Skin epidermis (tissue), 12 donors: ENCODE data around the gene SMYD2.

ENCODE experiments used
- H3K27ac ChIP-seq, 21 experiments: fragments of 200-600 bp; sonication (generic) in 11 of 21; one replicate each; pipeline ENCODE4 v1.5.0; 2020; ENCODE audit warnings: mild to moderate bottlenecking in 3 of 21, inconsistent platforms in 2 of 21, moderate library complexity in 2 of 21
- H3K4me3 ChIP-seq, 7 experiments: fragments of 200-600 bp; sonication (generic) in 2 of 7; one replicate each; pipeline ENCODE4 v1.5.0; 2020; ENCODE audit warnings: inconsistent platforms in 2 of 7, mild to moderate bottlenecking in 2 of 7, moderate library complexity in 1 of 7

The SMYD2 gene

DNA sequence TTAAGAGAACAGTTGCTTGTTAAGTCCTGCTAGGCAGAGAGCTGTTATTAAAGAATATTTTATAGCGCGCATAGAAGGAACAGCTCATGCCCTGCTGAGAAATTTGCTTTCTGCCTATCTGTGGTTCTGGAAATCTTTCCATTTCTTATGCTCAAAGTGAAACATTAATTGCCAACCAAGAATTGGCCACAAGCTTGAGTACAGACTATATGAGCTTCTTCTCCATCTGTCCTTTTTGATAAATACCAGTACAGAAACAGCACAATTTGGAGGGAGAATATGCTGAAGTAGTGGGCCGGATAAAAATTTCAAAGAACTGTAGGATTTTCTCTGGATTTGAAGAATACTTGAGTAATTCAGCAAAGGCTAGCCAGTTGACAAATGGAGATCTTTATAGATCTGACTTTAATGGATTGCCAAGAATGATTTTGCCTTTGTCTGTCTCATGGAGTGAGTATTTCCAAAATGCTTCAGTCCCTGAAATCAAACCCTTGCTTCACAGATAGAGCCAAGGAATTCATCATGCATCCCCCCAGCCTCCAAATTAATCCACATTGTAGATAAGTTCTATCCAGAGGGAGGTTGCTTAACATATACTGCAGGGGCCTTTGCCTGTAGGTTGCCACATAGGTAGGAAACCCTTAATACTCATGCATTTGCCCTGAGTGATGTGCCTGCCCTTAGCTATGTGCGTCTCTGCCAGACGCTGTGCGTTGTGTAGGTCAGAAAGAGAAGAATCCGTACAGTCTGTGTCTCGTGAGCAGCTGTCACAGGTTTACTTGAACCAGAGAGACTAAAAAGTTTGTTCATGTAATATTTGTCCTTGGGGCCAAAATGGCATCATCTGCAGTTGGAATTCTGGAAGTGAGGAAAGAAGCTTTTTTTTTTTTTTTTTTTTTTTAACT lies 44.2 kb downstream of the SMYD2 start:
- no peak overlapping the region for H3K4me3 ChIP-seq
- no peak overlapping the region for H3K27ac ChIP-seq

DNA sequence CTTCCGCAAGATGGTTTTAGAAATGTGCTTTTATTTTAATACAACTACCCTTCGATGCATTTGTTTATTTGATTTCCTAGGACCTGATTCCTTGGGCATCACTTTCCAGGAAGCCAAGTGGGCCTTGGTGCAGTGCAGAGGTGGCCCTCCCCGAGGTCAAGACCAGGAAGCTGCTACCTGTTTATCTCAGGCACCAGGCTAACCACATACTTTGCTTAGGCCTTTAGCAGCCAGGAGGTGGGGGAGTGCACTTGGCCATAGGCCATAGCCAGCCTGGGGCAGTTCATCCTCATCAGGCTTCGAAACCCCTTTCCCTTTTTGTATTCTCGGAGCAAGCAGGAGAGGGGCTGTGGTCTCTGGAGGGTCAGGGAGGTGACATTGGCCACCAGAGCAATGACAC lies 45.4 kb downstream of the SMYD2 start:
- Histone ChIP-seq H3K27ac (no peak overlapping the region), H3K4me3 (no peak overlapping the region)

DNA sequence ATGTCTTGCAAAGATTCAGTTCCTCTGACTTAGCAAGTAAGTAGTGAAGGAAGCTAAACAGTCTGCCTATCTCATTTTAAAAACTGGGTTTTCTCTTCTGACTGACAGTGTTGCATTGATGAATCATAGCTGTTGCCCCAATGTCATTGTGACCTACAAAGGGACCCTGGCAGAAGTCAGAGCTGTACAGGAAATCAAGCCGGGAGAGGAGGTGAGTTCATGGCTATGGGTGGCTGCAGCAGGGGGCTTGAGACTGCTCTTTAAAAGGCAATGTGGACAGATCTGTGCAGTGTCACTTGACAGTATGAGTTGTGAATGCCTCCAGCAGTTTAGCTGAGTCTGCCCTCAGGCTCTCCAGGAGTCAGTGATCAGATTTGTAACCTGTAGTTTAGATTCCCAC lies 46.6 kb downstream of the SMYD2 start:
- no peak overlapping the region for H3K4me3 ChIP-seq
- no peak overlapping the region for H3K27ac ChIP-seq

DNA sequence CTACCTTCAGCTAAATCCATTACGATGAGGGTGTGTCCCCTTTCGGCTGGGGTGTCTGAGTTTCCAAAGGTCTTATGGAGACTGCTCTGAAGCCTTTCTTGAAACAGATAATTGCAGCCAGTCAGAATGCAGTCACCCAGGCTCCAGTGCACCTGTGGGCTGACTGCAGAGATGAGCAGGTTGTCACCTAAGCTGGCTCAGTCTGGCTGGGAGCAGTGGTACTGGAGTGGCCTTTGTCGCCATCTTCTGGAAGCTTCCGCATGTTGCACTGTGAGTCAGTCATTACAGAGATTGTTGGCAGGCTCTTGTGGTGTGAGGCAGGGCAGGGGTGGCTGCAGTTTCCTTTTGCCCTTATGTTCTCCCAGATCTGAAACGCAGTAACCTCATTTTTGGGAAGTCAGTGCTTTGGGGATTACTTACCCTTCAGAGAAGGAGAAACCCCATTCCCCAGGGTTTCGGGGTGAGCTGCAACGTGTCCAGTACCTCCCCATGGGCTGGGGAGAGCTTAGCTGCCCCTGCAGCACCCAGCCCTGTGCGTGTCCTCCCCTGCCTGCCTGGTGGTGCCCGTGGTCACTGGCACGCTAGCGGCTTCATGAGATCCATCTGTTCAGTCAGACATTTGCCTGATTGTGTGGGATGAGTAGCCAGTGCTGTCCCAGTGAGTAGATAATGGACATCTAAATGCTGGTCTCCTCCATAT lies 48.0 kb downstream of the SMYD2 start:
- peak overlapping the region in 2 of 21 experiments; percentile 5 to 51 for H3K27ac ChIP-seq

DNA sequence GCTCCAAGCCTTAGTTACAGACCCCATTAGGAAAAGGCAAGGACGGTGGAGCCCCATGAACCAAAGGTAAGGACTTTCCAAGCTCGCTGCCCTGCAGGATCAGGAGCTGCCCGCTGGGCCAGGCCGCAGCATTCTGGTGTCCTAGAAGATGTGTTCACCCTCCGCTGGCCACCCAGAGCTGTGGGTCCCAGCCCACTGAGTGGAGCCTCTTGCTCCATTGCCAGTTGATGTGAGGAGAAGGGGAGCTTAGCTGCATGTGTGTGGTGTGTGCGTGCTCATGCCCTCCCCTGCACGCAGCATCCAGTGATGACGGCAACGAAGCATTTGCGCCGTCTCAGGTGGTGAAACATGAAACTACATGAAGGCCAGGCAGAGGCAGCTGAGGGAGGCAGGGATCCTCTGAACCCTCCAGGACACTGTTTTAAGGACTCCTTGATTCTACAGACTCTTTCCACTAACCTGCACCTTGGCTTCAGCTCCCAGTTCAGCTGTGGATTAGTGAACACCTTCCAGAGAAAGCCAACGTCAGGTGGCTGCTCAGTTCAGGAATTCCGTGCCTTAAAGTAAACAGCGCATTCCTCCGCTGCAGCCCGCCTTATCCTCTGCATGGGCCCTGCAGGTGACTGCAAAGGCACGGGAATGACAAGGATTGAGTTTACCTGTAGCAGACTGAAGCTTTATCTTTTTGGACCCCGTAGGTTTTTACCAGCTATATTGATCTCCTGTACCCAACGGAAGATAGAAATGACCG lies 48.7 kb downstream of the SMYD2 start:
- peak overlapping the region in 1 of 7 experiments; percentile 3 for H3K4me3 ChIP-seq
- peak overlapping the region in 4 of 21 experiments; percentile 9 to 74 (median 41) for H3K27ac ChIP-seq

More for the DNA sequence above, 48.0 kb downstream of the SMYD2 start:
- H3K4me3 ChIP-seq: no peak overlapping the region

DNA sequence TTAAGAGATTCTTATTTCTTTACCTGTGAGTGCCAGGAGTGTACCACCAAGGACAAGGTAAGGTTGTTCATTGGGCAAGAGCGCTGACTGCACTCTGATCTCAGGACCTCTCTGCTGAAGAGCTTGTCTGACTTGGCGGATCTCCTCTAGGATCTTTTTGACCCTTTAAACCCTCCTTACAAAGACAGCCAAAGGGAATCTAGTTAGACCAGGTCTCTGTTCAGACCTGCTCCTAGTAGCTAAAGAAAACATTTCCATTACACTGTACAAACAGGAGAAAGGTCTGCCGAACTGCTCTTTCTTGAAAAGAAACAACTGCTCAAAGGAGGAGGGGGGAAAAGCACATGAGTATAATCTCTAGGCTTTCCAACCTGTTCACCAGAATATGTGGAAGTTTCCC lies 49.3 kb downstream of the SMYD2 start:
- Histone ChIP-seq H3K27ac (peak overlapping the region in 8 of 21 experiments; percentile 4 to 74 (median 41)), H3K4me3 (peak overlapping the region in 1 of 7 experiments; percentile 3)

DNA sequence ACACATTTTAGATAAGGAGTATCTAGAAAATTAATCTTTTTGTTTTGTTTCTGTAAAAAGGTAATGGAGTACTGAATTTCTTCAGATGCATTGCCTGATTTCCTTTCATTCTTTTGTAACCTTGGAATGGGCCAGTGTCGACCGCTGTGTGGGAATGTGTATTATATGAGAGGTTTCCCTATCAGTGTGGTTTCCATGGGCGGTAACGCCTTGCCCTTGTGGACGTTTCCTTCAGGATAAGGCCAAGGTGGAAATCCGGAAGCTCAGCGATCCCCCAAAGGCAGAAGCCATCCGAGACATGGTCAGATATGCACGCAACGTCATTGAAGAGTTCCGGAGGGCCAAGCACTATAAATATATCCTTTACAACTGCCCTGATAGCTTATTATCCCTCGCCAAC lies 49.8 kb downstream of the SMYD2 start:
- peak overlapping the region in 10 of 21 experiments; percentile 4 to 74 (median 34) for H3K27ac ChIP-seq
- no peak overlapping the region for H3K4me3 ChIP-seq

DNA sequence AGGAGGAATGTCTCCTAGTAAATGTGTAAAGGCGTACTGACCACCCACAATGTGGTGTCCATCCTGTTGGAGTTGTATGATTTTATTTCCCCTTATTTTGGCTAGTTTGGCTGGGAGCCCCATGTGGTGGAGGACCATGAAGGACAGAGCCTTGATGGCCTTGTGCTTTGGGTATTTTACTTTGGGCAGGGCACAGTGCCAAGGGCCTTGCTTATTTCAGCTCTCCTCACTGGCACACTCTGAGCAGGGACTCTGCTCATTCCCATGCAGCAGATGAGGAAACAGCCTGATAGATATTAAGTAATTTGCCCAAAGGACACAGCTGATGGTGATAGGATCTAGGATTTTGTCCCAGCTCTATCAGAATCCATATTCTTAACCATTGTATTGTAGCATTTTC lies 50.2 kb downstream of the SMYD2 start:
- Histone ChIP-seq H3K4me3 (no peak overlapping the region), H3K27ac (peak overlapping the region in 7 of 21 experiments; percentile 6 to 74 (median 51))

DNA sequence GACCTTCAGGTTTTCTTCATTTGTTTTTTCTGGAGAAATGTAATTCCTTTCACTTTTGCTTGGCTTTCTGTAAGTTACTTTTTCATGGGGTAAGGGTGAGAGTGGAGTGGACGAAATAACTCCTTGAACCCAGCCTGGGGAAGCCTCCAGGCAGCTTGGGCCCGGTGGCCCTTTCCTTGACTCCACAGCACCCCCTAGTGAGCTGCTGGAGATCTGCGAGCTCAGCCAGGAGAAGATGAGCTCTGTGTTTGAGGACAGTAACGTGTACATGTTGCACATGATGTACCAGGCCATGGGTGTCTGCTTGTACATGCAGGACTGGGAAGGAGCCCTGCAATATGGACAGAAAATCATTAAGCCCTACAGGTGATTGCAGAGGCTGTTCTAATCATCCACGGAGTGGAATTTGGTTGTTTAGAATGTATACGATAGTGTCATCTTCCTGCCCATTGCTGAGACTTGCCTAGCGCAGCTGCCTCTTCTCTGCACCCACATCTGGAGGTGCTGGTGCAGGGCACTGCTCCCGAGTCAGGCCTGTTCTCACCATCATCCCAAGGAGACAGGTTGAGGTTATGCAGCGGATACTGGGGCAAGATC lies 51.0 kb downstream of the SMYD2 start:
- peak overlapping the region in 2 of 21 experiments; percentile 60 to 74 for H3K27ac ChIP-seq
- no peak overlapping the region for H3K4me3 ChIP-seq

DNA sequence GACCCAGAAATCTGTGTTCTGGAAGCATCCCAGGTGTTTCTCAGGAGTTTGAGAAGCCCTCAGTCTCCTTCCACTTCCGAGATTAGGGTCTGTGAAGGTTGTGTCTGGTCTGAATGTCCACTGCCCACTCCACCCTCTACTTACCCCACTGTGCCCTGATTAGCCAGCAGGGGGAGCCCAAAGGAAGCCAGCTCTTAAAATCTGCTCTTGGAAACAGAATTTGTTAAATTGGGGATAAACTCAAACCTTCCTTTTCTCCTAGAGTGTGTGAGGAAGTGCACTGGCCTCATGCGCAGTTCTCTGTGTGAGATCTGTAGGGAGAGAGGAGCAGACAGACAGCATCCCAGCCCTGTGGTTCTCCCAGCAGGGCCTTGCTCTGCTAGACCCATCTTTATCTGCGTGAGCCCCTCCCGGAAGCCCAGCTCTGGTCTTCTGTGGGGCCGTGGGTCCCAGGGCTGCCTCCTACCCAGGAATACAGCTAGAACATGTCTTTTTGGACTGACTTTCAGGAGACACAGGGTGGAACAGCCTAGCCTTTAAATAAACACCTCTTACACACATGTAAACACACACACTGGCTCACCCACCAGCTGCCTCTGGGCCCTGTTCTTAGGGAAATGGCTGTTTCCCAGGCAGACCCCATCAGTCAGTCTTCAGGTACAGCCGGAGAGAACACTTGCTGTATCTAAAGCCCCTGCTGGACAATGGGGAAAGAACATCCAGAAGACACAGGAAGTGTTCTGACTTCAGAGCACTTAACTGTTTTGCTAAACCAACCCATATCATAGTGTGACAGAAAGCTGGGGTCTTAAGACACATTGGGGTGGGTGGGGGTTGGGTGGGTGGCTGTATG lies 52.2 kb downstream of the SMYD2 start:
- H3K27ac ChIP-seq: peak overlapping the region in 11 of 21 experiments; percentile 1 to 75 (median 27)
- H3K4me3 ChIP-seq: no peak overlapping the region

DNA sequence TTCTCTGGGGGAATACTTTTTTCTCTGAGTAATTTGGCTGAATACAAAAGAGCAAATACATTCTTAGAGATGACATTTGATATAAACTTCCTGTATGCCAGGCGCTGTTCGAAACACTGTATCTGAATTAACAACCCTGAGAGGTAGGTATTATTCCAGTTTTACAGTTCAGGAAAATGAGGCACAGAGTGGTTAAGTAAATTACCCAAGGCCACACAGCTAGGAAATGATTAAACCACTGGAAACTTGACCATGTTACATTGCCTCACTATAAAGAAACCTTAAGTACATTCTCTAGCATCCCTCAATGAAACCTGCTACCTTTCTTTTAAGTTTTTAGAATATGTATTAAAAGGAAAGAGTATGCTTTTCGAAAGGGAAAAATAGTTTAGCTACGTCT lies 54.6 kb downstream of the SMYD2 start:
- H3K27ac ChIP-seq: no peak overlapping the region
- H3K4me3 ChIP-seq: no peak overlapping the region

DNA sequence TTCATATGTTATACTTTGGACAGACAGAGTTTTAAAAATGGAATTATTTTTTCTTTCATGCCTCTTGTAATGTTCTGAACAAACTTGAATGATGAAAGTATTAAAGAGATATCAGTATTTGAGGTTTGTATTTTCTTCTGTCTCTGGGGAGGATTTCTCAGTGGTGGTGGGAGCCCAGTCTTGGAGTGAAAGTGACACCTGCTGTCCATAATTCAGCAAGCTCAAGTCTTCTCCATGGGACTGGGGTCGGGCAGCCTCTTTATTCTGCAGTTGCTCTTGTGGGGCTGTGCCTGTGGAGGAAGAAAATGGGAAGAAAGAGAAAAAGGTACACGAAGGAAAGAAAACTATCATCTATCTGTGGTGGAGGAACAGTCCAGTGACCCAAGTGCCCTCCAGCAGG lies 56.1 kb downstream of the SMYD2 start:
- Histone ChIP-seq H3K27ac (peak overlapping the region in 3 of 21 experiments; percentile 9 to 49 (median 36)), H3K4me3 (no peak overlapping the region)

DNA sequence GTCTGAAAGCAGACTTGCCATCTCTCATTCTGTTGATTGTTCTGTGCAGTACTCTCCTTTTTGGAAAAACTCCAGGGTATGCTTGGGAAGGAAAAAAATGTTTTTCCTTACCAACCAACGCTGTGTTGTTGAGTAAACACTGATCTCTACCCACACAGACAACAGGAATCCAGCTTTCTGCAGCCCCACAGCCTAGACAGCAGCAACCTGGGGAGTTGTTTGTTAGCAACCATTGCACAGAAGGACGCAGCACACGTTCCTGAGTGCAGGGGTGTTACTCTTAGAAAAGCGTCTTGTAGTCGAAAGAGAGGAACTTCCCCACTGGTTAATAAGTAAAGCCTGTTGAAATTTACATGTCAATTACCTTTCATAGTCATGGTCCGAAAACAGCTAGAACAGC lies 56.6 kb downstream of the SMYD2 start:
- Histone ChIP-seq H3K4me3 (no peak overlapping the region), H3K27ac (peak overlapping the region in 4 of 21 experiments; percentile 9 to 79 (median 38))

DNA sequence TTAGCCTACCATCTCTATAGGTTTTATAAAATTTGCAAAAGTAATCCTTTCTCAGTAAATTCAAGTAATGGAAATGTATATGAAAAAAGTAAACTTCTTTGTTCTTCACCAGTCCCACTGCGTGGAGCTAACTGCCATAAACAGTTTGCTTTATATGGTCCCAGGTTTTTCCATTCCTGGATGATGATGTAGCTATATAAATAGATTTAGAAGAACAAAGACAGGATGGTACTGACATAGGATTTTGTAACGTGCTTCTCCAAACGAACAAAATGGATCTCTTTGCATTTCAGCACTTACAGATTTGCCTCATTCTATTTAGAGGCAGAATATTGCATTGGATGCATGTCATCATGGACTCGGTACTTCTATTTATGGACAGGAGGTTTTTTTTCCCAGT lies 57.3 kb downstream of the SMYD2 start:
- H3K27ac ChIP-seq: peak overlapping the region in 3 of 21 experiments; percentile 22 to 79 (median 53)

DNA sequence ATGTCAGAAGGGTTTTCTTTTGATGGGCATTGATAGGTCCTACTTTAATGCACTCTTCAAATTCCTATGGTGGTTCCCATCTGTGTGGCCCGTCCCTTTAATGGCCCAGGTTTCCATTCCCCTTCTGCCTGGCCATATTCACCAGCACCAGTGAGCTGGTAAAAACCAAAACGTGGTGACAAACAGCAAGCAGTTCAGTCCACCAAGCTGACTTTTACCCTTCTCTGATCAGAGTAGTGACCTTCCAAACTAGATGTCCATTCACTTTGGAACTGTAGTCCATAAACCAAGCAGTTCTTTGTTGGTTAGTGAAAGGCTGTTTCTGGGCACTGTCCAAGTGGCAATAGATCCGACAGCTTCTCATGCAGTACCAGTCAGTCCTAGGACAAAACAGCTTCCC lies 60.5 kb downstream of the SMYD2 start:
- Histone ChIP-seq H3K4me3 (no peak overlapping the region), H3K27ac (no peak overlapping the region)

More for the DNA sequence above, 57.3 kb downstream of the SMYD2 start:
- H3K4me3 ChIP-seq: no peak overlapping the region

DNA sequence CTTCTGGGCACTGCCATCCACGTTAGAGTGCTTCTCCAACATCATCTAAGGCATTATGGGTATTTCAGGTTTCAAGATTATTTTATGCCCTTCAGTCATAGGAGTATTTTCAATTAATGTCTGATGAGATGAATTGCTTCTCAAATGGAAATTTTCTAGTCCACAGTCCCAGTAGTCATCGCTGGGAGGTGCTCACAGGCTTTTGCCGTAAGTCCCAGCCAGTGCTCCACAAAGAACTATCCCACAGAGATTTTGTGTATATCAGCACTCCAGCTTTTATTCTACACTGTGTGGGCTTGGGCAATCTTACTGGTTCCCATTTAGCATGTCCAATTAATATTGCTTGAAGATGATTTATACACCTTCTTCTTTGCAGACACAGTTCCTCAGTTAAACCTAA lies 61.0 kb downstream of the SMYD2 start:
- Histone ChIP-seq H3K27ac (no peak overlapping the region), H3K4me3 (no peak overlapping the region)

DNA sequence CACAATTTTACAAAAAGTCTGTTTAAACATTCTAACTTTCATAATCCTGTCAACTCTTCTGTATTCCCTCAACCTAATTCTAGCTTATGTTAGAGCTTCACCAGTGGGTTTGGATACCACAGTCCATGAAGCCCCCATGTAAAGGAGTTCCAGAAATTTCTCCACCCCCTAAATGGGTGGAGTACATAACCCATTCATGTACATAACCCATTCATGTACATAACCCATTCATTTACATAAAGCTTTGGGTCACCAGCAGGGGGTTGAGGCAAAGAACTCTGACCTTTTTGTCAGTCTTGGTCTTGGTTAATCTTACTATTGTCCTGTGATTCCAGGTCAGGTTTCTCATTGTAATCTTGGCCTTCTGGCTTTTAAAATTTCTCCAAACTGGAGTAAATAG lies 61.6 kb downstream of the SMYD2 start:
- Histone ChIP-seq H3K27ac (no peak overlapping the region), H3K4me3 (no peak overlapping the region)

DNA sequence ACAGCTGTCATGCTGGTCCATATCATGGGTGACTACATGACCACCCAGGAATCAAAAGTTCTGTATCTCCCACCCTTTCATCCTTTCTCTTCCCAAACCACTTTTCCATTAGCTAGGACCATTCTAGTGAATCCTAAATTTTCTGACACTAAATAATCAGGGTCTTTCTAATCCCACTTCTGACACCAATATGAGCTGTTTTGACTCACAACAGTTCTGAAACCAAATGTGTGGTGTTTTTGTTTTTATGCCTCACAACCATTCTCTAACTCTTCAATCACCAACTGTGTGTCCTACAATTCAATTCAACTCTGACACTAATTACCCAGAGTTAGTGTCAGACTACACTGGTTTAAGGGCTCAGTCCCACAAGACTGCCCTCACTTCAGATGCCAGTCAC lies 63.9 kb downstream of the SMYD2 start:
- Histone ChIP-seq H3K4me3 (no peak overlapping the region), H3K27ac (no peak overlapping the region)

DNA sequence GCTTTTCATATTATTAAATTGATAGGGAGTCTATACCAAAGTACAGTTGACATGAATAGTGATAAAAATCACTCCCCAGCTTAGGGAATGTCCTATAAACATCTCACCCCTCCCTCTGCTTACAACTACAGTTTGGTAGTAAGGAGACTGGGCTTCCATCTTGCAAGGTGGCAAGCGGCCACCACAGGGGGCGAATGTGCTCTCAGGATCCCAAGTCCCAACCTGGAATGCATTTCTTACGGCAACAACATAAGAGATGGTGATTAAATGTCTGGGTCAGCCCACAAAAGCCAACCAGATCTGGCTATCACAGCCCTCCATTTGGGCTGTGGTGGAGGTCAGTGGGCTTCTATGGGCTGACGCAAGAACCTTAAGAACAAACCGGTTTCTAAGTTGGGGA lies 68.0 kb downstream of the SMYD2 start:
- Histone ChIP-seq H3K27ac (no peak overlapping the region), H3K4me3 (no peak overlapping the region)
